ENCODE results near the gene SPATA13.

Gene SPATA13

DNA sequence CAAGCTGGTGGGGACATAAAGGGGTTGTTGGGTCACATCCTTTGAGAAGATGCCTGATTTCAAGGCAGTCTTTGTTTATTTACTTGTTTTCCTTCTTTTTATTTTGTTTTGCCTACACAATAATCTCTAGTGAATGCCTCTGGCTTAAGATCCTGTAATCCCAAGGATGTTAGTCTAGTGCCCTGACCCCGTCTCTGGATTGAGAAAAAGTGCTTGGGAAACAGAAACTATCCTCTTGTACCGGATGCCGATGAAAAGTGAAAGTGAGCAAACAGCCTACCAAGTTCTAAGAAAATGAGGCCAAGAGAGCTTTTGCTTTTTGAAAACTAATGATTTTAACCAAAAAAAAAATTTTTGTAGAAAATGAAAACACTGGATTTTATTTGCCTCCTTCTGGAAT, 106.8 kb downstream of the SPATA13 start:
- no peak for DNase-seq (ENCODE audit: low read depth)

GRCh38 chr13:24267801-24268200, 107.3 kb downstream of the SPATA13 start:
- no peak overlapping the region; the same call in 1 of the 2 replicates for H3K4me3 ChIP-seq (ENCODE audit: low read depth, low read length)
- no peak for DNase-seq (ENCODE audit: low read depth)
- TF ChIP-seq, protein P1, sequence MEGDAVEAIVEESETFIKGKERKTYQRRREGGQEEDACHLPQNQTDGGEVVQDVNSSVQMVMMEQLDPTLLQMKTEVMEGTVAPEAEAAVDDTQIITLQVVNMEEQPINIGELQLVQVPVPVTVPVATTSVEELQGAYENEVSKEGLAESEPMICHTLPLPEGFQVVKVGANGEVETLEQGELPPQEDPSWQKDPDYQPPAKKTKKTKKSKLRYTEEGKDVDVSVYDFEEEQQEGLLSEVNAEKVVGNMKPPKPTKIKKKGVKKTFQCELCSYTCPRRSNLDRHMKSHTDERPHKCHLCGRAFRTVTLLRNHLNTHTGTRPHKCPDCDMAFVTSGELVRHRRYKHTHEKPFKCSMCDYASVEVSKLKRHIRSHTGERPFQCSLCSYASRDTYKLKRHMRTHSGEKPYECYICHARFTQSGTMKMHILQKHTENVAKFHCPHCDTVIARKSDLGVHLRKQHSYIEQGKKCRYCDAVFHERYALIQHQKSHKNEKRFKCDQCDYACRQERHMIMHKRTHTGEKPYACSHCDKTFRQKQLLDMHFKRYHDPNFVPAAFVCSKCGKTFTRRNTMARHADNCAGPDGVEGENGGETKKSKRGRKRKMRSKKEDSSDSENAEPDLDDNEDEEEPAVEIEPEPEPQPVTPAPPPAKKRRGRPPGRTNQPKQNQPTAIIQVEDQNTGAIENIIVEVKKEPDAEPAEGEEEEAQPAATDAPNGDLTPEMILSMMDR (IDR thresholded peaks at IDR 0.05; ENCODE audit: low read depth, low read length, missing control alignments): no peak

More for the DNA sequence above, 106.8 kb downstream of the SPATA13 start:
- TF ChIP-seq, protein P1 (IDR thresholded peaks at IDR 0.05; ENCODE audit: low read depth, low read length, missing control alignments): no peak
- H3K4me3 ChIP-seq (ENCODE audit: low read depth, low read length): no peak overlapping the region; the same call in 1 of the 2 replicates

- TF ChIP-seq, protein P1 (IDR thresholded peaks at IDR 0.05; ENCODE audit: low read depth, low read length, missing control alignments): no peak
- no peak for DNase-seq (ENCODE audit: low read depth)
- H3K4me3 ChIP-seq (ENCODE audit: low read depth, low read length): no peak overlapping the region
These were observed 109.3 kb downstream of the SPATA13 start for GRCh38 chr13:24269821-24270220.

DNA sequence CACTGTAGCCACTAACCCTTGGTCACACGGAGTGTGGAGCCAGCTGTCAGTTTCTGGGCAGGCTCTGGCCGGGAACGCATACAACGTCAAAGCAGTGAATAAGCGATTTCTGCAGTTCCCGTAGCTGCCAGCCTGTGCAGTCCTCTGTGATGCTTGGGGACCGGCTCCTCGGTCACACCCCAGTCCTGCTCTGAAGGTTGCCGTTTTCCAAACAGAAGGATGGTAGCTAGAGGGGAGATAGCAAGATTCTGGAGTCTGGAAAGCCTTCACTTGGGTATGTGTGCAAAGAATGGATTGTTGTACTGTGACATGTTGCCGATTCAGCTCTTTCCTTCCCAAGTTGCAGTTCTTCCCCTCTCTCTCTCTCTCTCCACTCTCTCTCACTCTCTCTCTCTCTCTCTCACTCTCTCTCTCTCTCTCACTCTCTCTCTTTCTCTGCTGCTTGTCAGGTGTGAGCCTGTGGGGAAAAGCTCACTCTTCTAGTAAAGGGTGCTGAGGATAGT, 110.2 kb downstream of the SPATA13 start:
- H3K4me3 ChIP-seq (ENCODE audit: low read depth, low read length): peak overlapping the region; percentile 68
- DNase-seq (ENCODE audit: low read depth): peak; percentile 51
- TF ChIP-seq, protein P1 (IDR thresholded peaks at IDR 0.05; ENCODE audit: low read depth, low read length, missing control alignments): peak; percentile 30

DNA sequence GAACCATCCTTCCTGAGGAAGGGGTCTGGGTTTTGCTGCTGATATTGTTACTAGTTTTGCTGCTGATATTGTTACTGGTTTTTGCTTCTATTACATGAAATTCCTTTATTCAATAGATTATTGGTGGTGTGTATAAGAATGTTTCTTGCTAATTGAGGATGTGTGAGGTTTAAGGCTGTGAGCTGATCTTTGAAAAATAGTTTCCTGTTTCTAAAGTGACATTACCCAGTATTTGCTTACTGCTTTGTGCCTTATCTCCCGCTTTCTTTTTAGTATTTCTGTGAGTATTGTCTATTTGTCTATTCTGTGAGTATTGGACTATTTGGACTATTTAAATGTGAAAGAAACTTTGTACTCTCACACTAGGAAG, 110.7 kb downstream of the SPATA13 start:
- TF ChIP-seq, protein P1 (IDR thresholded peaks at IDR 0.05; ENCODE audit: low read depth, low read length, missing control alignments): no peak
- DNase-seq (ENCODE audit: low read depth): no peak
- H3K4me3 ChIP-seq (ENCODE audit: low read depth, low read length): peak overlapping the region; percentile 68

GRCh38 chr13:24271601-24272451, 111.3 kb downstream of the SPATA13 start:
- peak; percentile 71 for DNase-seq (ENCODE audit: low read depth)
- peak overlapping the region; percentile 68 for H3K4me3 ChIP-seq (ENCODE audit: low read depth, low read length)
- TF ChIP-seq, protein P1 (IDR thresholded peaks at IDR 0.05; ENCODE audit: low read depth, low read length, missing control alignments): no peak
